ENCODE results near the gene IQCH. TPM values are rescaled to one million over a fixed set of nuclear protein-coding genes. Genes with fewer than 3 reads are reported as not detected.

Gene IQCH
- total RNA-seq, 4 donors from 2014 or later, result 1.1 to 1.6 (median 1.3) TPM; not detected in 1

DNA sequence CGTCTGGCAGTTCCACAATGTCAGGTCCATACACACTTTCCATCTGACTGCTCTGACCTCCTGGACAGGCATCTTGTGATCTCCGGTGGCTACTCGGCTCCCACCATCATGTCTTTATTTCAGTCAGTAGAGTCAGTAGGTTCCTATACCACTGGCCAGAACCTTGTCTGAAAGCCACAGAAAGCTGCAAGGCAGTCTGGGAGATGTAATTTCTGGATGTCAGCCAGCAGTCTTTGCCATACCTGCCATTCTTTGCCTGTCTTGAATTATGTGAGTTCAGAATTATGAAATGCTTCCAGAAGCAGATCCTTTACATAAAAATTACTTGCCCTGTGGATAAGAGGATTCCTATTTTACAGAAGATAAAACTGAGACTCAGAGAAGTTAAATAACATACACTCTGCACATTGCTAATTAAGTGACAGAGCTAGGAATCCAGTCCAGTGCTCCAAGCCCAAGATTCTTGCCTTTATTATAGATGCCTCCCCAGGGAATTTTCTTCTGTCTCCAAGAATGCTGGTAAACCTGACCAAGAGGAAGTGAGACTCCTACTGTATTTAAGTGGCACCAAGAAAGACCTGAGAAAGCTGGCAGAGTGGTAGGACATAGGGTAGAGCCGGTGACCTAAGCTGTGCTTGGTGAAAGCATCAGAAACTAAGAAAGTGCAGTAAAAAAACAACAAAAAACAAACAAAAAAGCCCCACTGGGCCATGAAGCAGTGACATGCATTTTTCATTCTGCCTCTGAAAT is 75.6 kb downstream of the IQCH start:
- no peak for DNase-seq (ENCODE audit: low spot score)
- ATAC-seq (ENCODE audit: low FRiP score), result no peak

DNA sequence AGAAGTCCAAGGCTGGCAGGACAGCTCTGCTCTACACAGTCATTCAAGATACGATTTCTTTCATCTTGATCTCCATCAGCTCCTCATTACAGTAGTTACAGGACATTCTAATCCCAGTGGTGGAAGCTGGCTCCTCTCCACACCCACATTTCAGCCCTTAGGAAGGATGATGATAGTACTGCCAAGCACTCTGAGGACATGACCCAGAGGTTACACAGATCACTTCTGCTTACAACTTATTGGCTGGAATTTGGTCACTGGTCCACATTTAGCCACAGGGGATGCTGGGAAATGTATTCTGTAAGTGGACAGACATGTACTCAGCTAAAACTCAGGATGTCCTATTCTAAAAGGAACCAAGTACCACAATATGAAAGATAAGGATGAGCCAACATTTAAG is 77.1 kb downstream of the IQCH start:
- no peak for ATAC-seq (ENCODE audit: low FRiP score)
- TF ChIP-seq, protein P1, sequence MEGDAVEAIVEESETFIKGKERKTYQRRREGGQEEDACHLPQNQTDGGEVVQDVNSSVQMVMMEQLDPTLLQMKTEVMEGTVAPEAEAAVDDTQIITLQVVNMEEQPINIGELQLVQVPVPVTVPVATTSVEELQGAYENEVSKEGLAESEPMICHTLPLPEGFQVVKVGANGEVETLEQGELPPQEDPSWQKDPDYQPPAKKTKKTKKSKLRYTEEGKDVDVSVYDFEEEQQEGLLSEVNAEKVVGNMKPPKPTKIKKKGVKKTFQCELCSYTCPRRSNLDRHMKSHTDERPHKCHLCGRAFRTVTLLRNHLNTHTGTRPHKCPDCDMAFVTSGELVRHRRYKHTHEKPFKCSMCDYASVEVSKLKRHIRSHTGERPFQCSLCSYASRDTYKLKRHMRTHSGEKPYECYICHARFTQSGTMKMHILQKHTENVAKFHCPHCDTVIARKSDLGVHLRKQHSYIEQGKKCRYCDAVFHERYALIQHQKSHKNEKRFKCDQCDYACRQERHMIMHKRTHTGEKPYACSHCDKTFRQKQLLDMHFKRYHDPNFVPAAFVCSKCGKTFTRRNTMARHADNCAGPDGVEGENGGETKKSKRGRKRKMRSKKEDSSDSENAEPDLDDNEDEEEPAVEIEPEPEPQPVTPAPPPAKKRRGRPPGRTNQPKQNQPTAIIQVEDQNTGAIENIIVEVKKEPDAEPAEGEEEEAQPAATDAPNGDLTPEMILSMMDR (IDR thresholded peaks at IDR 0.05), result no peak
- DNase-seq (ENCODE audit: low spot score), result no peak

More for the DNA sequence above, 75.6 kb downstream of the IQCH start:
- TF ChIP-seq, protein P1 (IDR thresholded peaks at IDR 0.05), result no peak

DNA sequence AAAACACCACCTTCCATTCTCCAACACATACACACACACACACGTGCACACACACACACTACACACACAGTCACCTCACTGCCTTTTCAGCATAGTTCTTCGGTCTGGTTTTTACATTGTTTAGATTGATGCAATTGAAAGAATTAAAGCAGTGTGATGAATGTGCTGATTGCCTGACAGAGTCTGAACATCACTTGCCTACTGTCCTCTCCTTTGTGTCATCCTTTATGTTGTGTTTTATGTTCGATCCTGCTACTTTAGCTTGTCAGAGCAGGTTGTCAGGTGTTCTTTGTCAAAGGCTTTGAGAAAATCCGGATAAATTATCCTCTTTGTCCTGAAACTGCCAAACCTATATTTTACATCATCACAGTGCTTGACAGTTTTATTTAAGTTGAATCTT is 80.4 kb downstream of the IQCH start:
- TF ChIP-seq, protein P1 (IDR thresholded peaks at IDR 0.05), result no peak
- DNase-seq (ENCODE audit: low spot score) (no peak), ATAC-seq (ENCODE audit: low FRiP score) (no peak)

- ATAC-seq (ENCODE audit: low FRiP score), result no peak
- no peak for DNase-seq (ENCODE audit: low spot score)
- TF ChIP-seq, protein P1 (IDR thresholded peaks at IDR 0.05), result no peak
Measured at GRCh38 chr15:67335534-67336222, 81.1 kb downstream of the IQCH start.

GRCh38 chr15:67340630-67341029 is 86.0 kb downstream of the IQCH start:
- no peak for DNase-seq (ENCODE audit: low spot score)
- TF ChIP-seq, protein P1 (IDR thresholded peaks at IDR 0.05), result no peak
- ATAC-seq (ENCODE audit: low FRiP score), result no peak

DNA sequence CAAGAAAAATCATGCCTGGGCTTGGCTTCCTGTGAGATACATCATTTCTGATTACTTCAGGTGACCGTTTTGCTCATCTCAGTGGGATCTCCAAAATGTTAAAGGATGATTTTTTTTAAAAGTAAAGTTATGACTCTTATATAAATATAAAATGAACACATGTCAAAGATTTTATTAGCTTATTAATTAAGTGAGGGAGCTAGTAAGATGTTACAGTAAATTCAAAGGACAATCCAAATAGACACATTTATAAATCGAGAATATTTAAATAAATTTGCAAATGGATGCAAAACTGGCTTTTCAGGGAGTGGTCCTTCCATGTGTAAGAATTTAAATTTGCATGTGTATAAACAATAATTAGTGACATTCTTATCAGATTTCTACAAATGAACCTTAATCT is 87.0 kb downstream of the IQCH start:
- TF ChIP-seq, protein P1 (IDR thresholded peaks at IDR 0.05), result no peak
- ATAC-seq (ENCODE audit: low FRiP score) (no peak), DNase-seq (ENCODE audit: low spot score) (no peak)

DNA sequence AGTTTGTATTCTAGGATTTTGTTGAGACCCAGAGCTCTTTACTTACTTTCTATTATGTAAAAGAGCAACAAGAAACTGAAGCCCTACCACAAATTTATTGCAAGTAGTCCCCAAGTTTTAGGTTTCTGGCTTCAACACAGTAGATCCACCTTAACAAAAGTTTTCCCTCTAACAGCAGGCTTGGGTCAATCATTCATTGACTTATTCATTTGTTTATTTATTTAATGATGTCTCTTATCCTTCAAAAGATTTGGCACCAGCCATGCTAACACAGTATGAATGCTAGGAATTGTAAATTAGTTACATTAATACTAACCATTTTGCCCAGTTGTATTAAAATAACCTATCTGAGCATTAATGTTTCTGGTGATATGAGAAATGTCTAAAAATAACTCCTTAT is 88.6 kb downstream of the IQCH start:
- TF ChIP-seq, protein P1 (IDR thresholded peaks at IDR 0.05), result no peak
- DNase-seq (ENCODE audit: low spot score) (no peak), ATAC-seq (ENCODE audit: low FRiP score) (no peak)

All from omental fat pad (tissue), 4 donors.